Measurements from ENCODE around the gene SLC24A3.

SLC24A3 gene

GRCh38 chr20:19427480-19427879 is 215.0 kb downstream of the SLC24A3 start (continued):
- TF ChIP-seq ZNF660 (tag by site-specific recombination; IDR thresholded peaks at IDR 0.05) (no peak), ZBTB20 (tag by site-specific recombination; IDR thresholded peaks at IDR 0.05) (no peak), ZNF449 (tag by site-specific recombination; IDR thresholded peaks at IDR 0.05) (no peak), ZNF707 (tag by site-specific recombination; IDR thresholded peaks at IDR 0.05) (no peak)
- TF ChIP-seq, protein P1, sequence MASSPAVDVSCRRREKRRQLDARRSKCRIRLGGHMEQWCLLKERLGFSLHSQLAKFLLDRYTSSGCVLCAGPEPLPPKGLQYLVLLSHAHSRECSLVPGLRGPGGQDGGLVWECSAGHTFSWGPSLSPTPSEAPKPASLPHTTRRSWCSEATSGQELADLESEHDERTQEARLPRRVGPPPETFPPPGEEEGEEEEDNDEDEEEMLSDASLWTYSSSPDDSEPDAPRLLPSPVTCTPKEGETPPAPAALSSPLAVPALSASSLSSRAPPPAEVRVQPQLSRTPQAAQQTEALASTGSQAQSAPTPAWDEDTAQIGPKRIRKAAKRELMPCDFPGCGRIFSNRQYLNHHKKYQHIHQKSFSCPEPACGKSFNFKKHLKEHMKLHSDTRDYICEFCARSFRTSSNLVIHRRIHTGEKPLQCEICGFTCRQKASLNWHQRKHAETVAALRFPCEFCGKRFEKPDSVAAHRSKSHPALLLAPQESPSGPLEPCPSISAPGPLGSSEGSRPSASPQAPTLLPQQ (tag by site-specific recombination; IDR thresholded peaks at IDR 0.05) = no peak

- no peaks in the 10 kb centered on the region for H3K4me1 ChIP-seq (ENCODE audit: control insufficient read depth, insufficient read depth, low read length)
- H3K27ac ChIP-seq (ENCODE audit: extremely low read depth, low read depth, low read length) = no peak overlapping the region
- H3K36me3 ChIP-seq (ENCODE audit: control insufficient read depth in 2 of 2, insufficient read depth in 1 of 2, low read length in 2 of 2) = no peaks in the 10 kb centered on the region
- CTCF ChIA-PET = no interaction called here
- POLR2A ChIA-PET = interaction anchor here (0.6 kb wide), 1 partner anchor 30 kb away, joined by 3 read pairs; no protein-coding TSS in a partner anchor
- H3K4me3 ChIP-seq (ENCODE audit: low read depth, low read length) = no peak overlapping the region
- TF ChIP-seq ZNF175 (tag by site-specific recombination; IDR thresholded peaks at IDR 0.05) (no peak), ZNF211 (tag by site-specific recombination; IDR thresholded peaks at IDR 0.05; ENCODE audit: low read depth) (no peak), ZNF707 (tag by site-specific recombination; IDR thresholded peaks at IDR 0.05) (no peak), ZNF600 (tag by site-specific recombination; IDR thresholded peaks at IDR 0.05) (no peak), ZNF664 (tag by site-specific recombination; IDR thresholded peaks at IDR 0.05) (no peak), ZNF423 (tag by site-specific recombination; IDR thresholded peaks at IDR 0.05) (no peak)
- TF ChIP-seq, protein P2, sequence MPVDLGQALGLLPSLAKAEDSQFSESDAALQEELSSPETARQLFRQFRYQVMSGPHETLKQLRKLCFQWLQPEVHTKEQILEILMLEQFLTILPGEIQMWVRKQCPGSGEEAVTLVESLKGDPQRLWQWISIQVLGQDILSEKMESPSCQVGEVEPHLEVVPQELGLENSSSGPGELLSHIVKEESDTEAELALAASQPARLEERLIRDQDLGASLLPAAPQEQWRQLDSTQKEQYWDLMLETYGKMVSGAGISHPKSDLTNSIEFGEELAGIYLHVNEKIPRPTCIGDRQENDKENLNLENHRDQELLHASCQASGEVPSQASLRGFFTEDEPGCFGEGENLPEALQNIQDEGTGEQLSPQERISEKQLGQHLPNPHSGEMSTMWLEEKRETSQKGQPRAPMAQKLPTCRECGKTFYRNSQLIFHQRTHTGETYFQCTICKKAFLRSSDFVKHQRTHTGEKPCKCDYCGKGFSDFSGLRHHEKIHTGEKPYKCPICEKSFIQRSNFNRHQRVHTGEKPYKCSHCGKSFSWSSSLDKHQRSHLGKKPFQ (tag by site-specific recombination; IDR thresholded peaks at IDR 0.05) = no peak
- no peaks in the 10 kb centered on the region for H3K9me3 ChIP-seq (ENCODE audit: control insufficient read depth, insufficient read depth, low read depth, low read length)
Measured at GRCh38 chr20:19427913-19428312, 215.5 kb downstream of the SLC24A3 start.

DNA sequence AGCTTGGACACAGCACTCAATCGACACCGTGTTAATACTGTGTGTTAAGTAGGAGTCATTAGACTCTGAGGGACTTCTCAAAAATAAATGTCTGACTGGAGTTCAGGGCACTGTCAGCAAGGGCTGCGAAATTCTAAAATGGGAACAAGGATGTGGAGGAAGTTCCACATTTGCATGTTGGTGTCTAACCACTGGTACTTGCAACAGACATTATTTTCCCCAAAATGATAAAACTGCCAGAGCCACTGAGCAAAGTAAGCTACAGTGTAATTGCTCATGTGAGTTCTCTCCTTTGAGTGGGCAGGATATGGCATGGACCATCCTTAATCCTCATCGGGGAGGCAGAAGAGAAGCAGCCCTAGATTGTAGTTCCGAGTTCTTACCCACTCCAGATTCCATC is 215.9 kb downstream of the SLC24A3 start:
- CTCF ChIA-PET = no interaction called here
- POLR2A ChIA-PET = interaction anchor here (0.6 kb wide), 1 partner anchor 31 kb away, joined by 3 read pairs; no protein-coding TSS in a partner anchor
- Histone ChIP-seq H3K27ac (ENCODE audit: extremely low read depth, low read depth, low read length) (no peak overlapping the region), H3K4me1 (ENCODE audit: control insufficient read depth, insufficient read depth, low read length) (no peaks in the 10 kb centered on the region), H3K36me3 (ENCODE audit: control insufficient read depth in 2 of 2, insufficient read depth in 1 of 2, low read length in 2 of 2) (no peaks in the 10 kb centered on the region), H3K4me3 (ENCODE audit: low read depth, low read length) (no peak overlapping the region), H3K9me3 (ENCODE audit: control insufficient read depth, insufficient read depth, low read depth, low read length) (no peaks in the 10 kb centered on the region)
- no peak for TF ChIP-seq ZNF571 (tag by site-specific recombination; IDR thresholded peaks at IDR 0.05)
- TF ChIP-seq ZBTB20 (tag by site-specific recombination; IDR thresholded peaks at IDR 0.05) = no peak
- TF ChIP-seq ZNF239 (tag by site-specific recombination; IDR thresholded peaks at IDR 0.05) = no peak
- no peak for TF ChIP-seq ZNF776 (tag by site-specific recombination; IDR thresholded peaks at IDR 0.05; ENCODE audit: borderline replicate concordance)
- TF ChIP-seq, protein P3, sequence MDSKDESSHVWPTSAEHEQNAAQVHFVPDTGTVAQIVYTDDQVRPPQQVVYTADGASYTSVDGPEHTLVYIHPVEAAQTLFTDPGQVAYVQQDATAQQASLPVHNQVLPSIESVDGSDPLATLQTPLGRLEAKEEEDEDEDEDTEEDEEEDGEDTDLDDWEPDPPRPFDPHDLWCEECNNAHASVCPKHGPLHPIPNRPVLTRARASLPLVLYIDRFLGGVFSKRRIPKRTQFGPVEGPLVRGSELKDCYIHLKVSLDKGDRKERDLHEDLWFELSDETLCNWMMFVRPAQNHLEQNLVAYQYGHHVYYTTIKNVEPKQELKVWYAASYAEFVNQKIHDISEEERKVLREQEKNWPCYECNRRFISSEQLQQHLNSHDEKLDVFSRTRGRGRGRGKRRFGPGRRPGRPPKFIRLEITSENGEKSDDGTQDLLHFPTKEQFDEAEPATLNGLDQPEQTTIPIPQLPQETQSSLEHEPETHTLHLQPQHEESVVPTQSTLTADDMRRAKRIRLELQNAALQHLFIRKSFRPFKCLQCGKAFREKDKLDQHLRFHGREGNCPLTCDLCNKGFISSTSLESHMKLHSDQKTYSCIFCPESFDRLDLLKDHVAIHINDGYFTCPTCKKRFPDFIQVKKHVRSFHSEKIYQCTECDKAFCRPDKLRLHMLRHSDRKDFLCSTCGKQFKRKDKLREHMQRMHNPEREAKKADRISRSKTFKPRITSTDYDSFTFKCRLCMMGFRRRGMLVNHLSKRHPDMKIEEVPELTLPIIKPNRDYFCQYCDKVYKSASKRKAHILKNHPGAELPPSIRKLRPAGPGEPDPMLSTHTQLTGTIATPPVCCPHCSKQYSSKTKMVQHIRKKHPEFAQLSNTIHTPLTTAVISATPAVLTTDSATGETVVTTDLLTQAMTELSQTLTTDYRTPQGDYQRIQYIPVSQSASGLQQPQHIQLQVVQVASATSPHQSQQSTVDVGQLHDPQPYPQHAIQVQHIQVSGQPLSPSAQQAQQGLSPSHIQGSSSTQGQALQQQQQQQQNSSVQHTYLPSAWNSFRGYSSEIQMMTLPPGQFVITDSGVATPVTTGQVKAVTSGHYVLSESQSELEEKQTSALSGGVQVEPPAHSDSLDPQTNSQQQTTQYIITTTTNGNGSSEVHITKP (tag by site-specific recombination; IDR thresholded peaks at IDR 0.05) = no peak
- no peak for TF ChIP-seq BCL11B (tag by site-specific recombination; IDR thresholded peaks at IDR 0.05; ENCODE audit: low read depth)
